Measurements from ENCODE around the gene KCNE1.
"Not testable (repeated sequence)": the region's sequence is repeated elsewhere in the genome, so short reads cannot be mapped to it uniquely, and the experiment has no call there.

- TF ChIP-seq RCOR1 (IDR thresholded peaks at IDR 0.05; ENCODE audit: low read depth, low read length); REST (IDR thresholded peaks at IDR 0.05): not testable (repeated sequence)
- TF ChIP-seq, protein P1, sequence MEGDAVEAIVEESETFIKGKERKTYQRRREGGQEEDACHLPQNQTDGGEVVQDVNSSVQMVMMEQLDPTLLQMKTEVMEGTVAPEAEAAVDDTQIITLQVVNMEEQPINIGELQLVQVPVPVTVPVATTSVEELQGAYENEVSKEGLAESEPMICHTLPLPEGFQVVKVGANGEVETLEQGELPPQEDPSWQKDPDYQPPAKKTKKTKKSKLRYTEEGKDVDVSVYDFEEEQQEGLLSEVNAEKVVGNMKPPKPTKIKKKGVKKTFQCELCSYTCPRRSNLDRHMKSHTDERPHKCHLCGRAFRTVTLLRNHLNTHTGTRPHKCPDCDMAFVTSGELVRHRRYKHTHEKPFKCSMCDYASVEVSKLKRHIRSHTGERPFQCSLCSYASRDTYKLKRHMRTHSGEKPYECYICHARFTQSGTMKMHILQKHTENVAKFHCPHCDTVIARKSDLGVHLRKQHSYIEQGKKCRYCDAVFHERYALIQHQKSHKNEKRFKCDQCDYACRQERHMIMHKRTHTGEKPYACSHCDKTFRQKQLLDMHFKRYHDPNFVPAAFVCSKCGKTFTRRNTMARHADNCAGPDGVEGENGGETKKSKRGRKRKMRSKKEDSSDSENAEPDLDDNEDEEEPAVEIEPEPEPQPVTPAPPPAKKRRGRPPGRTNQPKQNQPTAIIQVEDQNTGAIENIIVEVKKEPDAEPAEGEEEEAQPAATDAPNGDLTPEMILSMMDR (IDR thresholded peaks at IDR 0.05): not testable (repeated sequence)
Observed at GRCh38 chr21:34406102-34406501, 105.9 kb downstream of the KCNE1 start.

Measured in A549 (cell line).